GM19351 (cell line): Measurements from ENCODE around the gene ORC6.
"Not testable (repeated sequence)": the region's sequence is repeated elsewhere in the genome, so short reads cannot be mapped to it uniquely, and the experiment has no call there.

Experiments used
- ATAC-seq: cut with Tn5 transposase; IDR thresholded peaks from one replicate; pipeline ENCODE4 v1.9.1; 2021; ENCODE audit warnings: mild to moderate bottlenecking, moderate library complexity; ENCODE audit not compliant: unreplicated experiment

Gene ORC6

GRCh38 chr16:46689365-46690280, at the start of gene ORC6:
ORC6 (plus strand) TSS chr16:46689659; CDS start chr16:46689706, 47 bp downstream.
- peak; percentile 63 for ATAC-seq

- ATAC-seq: no peak
Observed at GRCh38 chr16:46648656-46649055, 40.8 kb upstream of the ORC6 start.

- ATAC-seq: no peak
Observed at GRCh38 chr16:46649588-46650253, 39.7 kb upstream of the ORC6 start.

- ATAC-seq: no peak
Observed at GRCh38 chr16:46650254-46650623, 39.2 kb upstream of the ORC6 start.

- no peak for ATAC-seq
Observed at GRCh38 chr16:46651305-46651704, 38.2 kb upstream of the ORC6 start.

GRCh38 chr16:46658925-46659324, 30.5 kb upstream of the ORC6 start:
- ATAC-seq: peak; percentile 95

GRCh38 chr16:46662123-46662522, 27.3 kb upstream of the ORC6 start:
- ATAC-seq: no peak

- peak; percentile 82 for ATAC-seq
Observed at GRCh38 chr16:46673320-46674013, 16.0 kb upstream of the ORC6 start.

- ATAC-seq: not testable (repeated sequence)
Observed at GRCh38 chr16:46677943-46678342, 11.5 kb upstream of the ORC6 start.

GRCh38 chr16:46681867-46682266, 7.6 kb upstream of the ORC6 start:
- ATAC-seq: not testable (repeated sequence)

GRCh38 chr16:46686815-46687473, 2.5 kb upstream of the ORC6 start:
- ATAC-seq: no peak

GRCh38 chr16:46687486-46687885, 2.0 kb upstream of the ORC6 start:
- ATAC-seq: no peak

GRCh38 chr16:46688101-46688653, 1.3 kb upstream of the ORC6 start:
- no peak for ATAC-seq

- ATAC-seq: peak; percentile 78
Observed at GRCh38 chr16:46688654-46689364, 650 bp upstream of the ORC6 start, which contains the start of gene VPS35. VPS35 (minus strand) TSS chr16:46689178; CDS start chr16:46689133, 45 bp downstream.

GRCh38 chr16:46690281-46691178, 1.1 kb downstream of the ORC6 start:
- no peak for ATAC-seq

GRCh38 chr16:46691726-46692125, 2.3 kb downstream of the ORC6 start:
- no peak for ATAC-seq

- no peak for ATAC-seq
Observed at GRCh38 chr16:46693598-46693997, 4.1 kb downstream of the ORC6 start.

GRCh38 chr16:46695937-46696336, 6.5 kb downstream of the ORC6 start:
- ATAC-seq: no peak

- no peak for ATAC-seq
Observed at GRCh38 chr16:46696957-46697356, 7.5 kb downstream of the ORC6 start.
